Tibial nerve (tissue), 4 donors: ENCODE data around the gene CLDN16. TPM values are rescaled to one million over a fixed set of nuclear protein-coding genes. Genes with fewer than 3 reads are reported as not detected.

Source experiments
- DNase-seq, 2 donors: peaks; one replicate each; pipeline ENCODE4 v3.0.0-alpha.2; 2019; ENCODE audit warnings: low spot score in 2 of 2
- H3K27ac ChIP-seq, 4 donors: fragments of 200-600 bp; sonication (generic) in 3 of 4; one replicate each; pipeline ENCODE4 v1.5.1; 2017 to 2019; ENCODE audit warnings: mild to moderate bottlenecking in 1 of 4
- H3K27me3 ChIP-seq, 2 donors: fragments of 200-600 bp; sonication (generic) in 1 of 2; one replicate each; pipeline versions ENCODE4 v1.5.1 to v1.6.0; 2017 to 2019
- H3K36me3 ChIP-seq, 3 donors: fragments of 200-600 bp; sonication (generic); one replicate each; pipeline ENCODE4 v1.5.1; 2018 to 2019
- H3K4me1 ChIP-seq, 4 donors: fragments of 200-600 bp; sonication (generic) in 3 of 4; one replicate each; pipeline ENCODE4 v1.5.1; 2017 to 2019
- H3K4me3 ChIP-seq, 4 donors: fragments of 200-600 bp; sonication (generic) in 3 of 4; one replicate each; pipeline ENCODE4 v1.5.1; 2017 to 2019; ENCODE audit warnings: mild to moderate bottlenecking in 1 of 4, moderate library complexity in 1 of 4
- H3K9me3 ChIP-seq, 4 donors: fragments of 200-600 bp; sonication (generic) in 3 of 4; one replicate each; pipeline ENCODE4 v1.5.1; 2017 to 2019
- EP300 ChIP-seq, 2 donors: sonication (generic); formaldehyde crosslinking; IDR thresholded peaks; one replicate each; pipeline ENCODE4 v1.6.1; 2017; ENCODE audit warnings: antibody characterized with exemption in 2 of 2, mild to moderate bottlenecking in 1 of 2
- POLR2A ChIP-seq, 2 donors: fragments of 450-650 bp; IDR thresholded peaks; one replicate each; pipeline ENCODE4 v1.6.1; 2017; ENCODE audit warnings: antibody characterized with exemption in 2 of 2, mild to moderate bottlenecking in 2 of 2, moderate library complexity in 2 of 2
- WGBS, 2 donors: methylation state at CpG; one replicate each; pipeline ENCODE4 v1.1.5; 2018; 5-methylcytosine and 5-hydroxymethylcytosine counted together
- total RNA-seq, 4 donors: library from RNA; depleted of rRNA; stranded (reverse); fragments of >200 nt; gene quantifications; one replicate each; pipeline ENCODE4 v1.1.0, GENCODE V29; 2016
- TF ChIP-seq, protein P1 (sequence below), 5 experiments: fragments of 200-600 bp in 3 of 5; fragments of 450-650 bp in 2 of 5; sonication (generic) in 3 of 5; IDR thresholded peaks; one replicate each; pipeline ENCODE4 v1.5.1; 2016 to 2019; ENCODE audit warnings: antibody characterized with exemption in 5 of 5, mild to moderate bottlenecking in 3 of 5, moderate library complexity in 2 of 5

Gene CLDN16
- total RNA-seq, 4 donors from 2014 or later, result 0.44 TPM; not detected in 3

- Histone ChIP-seq H3K4me1 (peaks cover 0 to 7% (median 0%) of the 10 kb centered on the region in 4 donors), H3K9me3 (no peaks in the 10 kb centered on the region), H3K27ac (no peak overlapping the region), H3K27me3 (no peaks in the 10 kb centered on the region), H3K4me3 (no peak overlapping the region), H3K36me3 (no peaks in the 10 kb centered on the region)
- WGBS, 2 donors, result 95 to 97% methylated on average over 1 of the region's 1 CpG
- no peak for DNase-seq
- no peak for TF ChIP-seq POLR2A (IDR thresholded peaks at IDR 0.05)
- TF ChIP-seq, protein P1, sequence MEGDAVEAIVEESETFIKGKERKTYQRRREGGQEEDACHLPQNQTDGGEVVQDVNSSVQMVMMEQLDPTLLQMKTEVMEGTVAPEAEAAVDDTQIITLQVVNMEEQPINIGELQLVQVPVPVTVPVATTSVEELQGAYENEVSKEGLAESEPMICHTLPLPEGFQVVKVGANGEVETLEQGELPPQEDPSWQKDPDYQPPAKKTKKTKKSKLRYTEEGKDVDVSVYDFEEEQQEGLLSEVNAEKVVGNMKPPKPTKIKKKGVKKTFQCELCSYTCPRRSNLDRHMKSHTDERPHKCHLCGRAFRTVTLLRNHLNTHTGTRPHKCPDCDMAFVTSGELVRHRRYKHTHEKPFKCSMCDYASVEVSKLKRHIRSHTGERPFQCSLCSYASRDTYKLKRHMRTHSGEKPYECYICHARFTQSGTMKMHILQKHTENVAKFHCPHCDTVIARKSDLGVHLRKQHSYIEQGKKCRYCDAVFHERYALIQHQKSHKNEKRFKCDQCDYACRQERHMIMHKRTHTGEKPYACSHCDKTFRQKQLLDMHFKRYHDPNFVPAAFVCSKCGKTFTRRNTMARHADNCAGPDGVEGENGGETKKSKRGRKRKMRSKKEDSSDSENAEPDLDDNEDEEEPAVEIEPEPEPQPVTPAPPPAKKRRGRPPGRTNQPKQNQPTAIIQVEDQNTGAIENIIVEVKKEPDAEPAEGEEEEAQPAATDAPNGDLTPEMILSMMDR (IDR thresholded peaks at IDR 0.05), result no peak
- no peak for TF ChIP-seq EP300 (IDR thresholded peaks at IDR 0.05)
Measured at GRCh38 chr3:190425833-190426232, 37.9 kb downstream of the CLDN16 start.

DNA sequence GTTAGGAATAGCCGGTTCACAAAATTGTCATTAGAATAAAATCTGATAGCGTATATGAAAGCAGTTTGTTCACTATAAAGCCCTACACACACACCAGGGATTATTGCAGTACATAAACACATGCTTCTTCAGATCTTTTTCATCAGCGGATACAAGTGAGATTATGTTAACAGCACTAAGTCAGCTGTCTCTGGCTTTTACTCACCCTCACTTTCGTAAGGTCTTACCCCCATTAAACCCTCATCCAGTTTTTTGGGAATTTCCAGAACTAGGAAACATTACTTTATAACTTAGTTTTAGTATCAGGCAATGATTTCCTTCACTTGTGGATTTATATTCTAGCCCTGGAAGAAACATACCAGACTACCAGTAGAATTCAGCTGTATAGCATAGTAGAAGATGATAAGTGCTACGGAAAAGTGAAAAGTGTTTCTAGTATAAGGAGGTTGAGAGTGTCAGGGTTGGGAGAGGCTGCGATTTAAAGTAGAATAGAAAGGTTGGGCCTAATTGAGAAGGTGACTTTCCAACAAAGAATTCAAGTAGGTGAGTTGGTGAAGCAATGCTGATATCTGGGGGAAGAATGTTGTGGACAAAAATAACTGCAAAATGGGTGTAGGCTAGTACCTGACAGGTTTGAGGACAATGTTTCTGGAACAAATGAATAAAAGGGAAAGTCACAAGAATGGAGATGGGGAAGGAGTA is 39.0 kb downstream of the CLDN16 start:
- H3K9me3 ChIP-seq, result no peaks in the 10 kb centered on the region
- WGBS, 2 donors, result 79 to 84% methylated on average over 6 of the region's 6 CpGs
- no peak overlapping the region for H3K4me3 ChIP-seq
- no peak for DNase-seq
- H3K36me3 ChIP-seq, result no peaks in the 10 kb centered on the region
- H3K27me3 ChIP-seq, result no peaks in the 10 kb centered on the region
- peaks cover 0 to 7% (median 0%) of the 10 kb centered on the region in 4 donors for H3K4me1 ChIP-seq
- H3K27ac ChIP-seq, result no peak overlapping the region
- TF ChIP-seq, protein P1 (IDR thresholded peaks at IDR 0.05), result no peak

- Histone ChIP-seq H3K9me3 (no peaks in the 10 kb centered on the region), H3K4me3 (no peak overlapping the region), H3K4me1 (peaks cover 0 to 5% (median 0%) of the 10 kb centered on the region in 4 donors), H3K27ac (no peak overlapping the region), H3K27me3 (no peaks in the 10 kb centered on the region), H3K36me3 (no peaks in the 10 kb centered on the region)
- TF ChIP-seq, protein P1 (IDR thresholded peaks at IDR 0.05), result no peak
- TF ChIP-seq EP300 (IDR thresholded peaks at IDR 0.05) (no peak), POLR2A (IDR thresholded peaks at IDR 0.05) (no peak)
- DNase-seq, result no peak
- 68 to 80% methylated on average over 2 of the region's 2 CpGs for WGBS, 2 donors
Measured at GRCh38 chr3:190429681-190430080, 41.7 kb downstream of the CLDN16 start.

- Histone ChIP-seq H3K4me3 (no peak overlapping the region), H3K4me1 (no peaks in the 10 kb centered on the region), H3K9me3 (no peaks in the 10 kb centered on the region), H3K36me3 (no peaks in the 10 kb centered on the region), H3K27me3 (no peaks in the 10 kb centered on the region), H3K27ac (no peak overlapping the region)
- WGBS, 2 donors, result 86 to 87% methylated on average over 2 of the region's 2 CpGs
- DNase-seq, result no peak
- TF ChIP-seq POLR2A (IDR thresholded peaks at IDR 0.05), result no peak
- no peak for TF ChIP-seq EP300 (IDR thresholded peaks at IDR 0.05)
- TF ChIP-seq, protein P1 (IDR thresholded peaks at IDR 0.05), result no peak
Measured at GRCh38 chr3:190430906-190431305, 42.9 kb downstream of the CLDN16 start.

GRCh38 chr3:190432216-190432615 is 44.3 kb downstream of the CLDN16 start:
- Histone ChIP-seq H3K4me3 (no peak overlapping the region), H3K27ac (no peak overlapping the region), H3K27me3 (no peaks in the 10 kb centered on the region), H3K4me1 (no peaks in the 10 kb centered on the region), H3K36me3 (no peaks in the 10 kb centered on the region), H3K9me3 (no peaks in the 10 kb centered on the region)
- no peak for DNase-seq
- TF ChIP-seq EP300 (IDR thresholded peaks at IDR 0.05) (no peak), POLR2A (IDR thresholded peaks at IDR 0.05) (no peak)
- TF ChIP-seq, protein P1 (IDR thresholded peaks at IDR 0.05), result no peak
